K562 (cell line): Measurements from ENCODE around the gene HMGCLL1.

Experiments used
- CEBPB ChIP-seq: fragments of 450-650 bp; IDR thresholded peaks from 2 replicates; pipeline ENCODE4 v1.6.1; 2016; ENCODE audit warnings: missing genetic modification characterization, missing compliant biosample characterization
- ETV6 ChIP-seq, 3 experiments: fragments of 150-350 bp in 1 of 3; sonication (generic) in 1 of 3; formaldehyde crosslinking in 1 of 3; IDR thresholded peaks; 2 replicates each; pipeline versions ENCODE4 v1.6.1 to v1.8.0; 2014 to 2022; ENCODE audit warnings: borderline replicate concordance in 2 of 3, low read depth in 2 of 3, antibody characterized with exemption in 1 of 3, low read length in 1 of 3, mild to moderate bottlenecking in 1 of 3, missing genetic modification reagents in 1 of 3
- FOXJ2 ChIP-seq: fragments of 200-800 bp; sonication (Bioruptor generic); IDR thresholded peaks from 2 replicates; pipeline ENCODE4 v1.6.1; 2016; ENCODE audit warnings: missing genetic modification characterization, missing compliant biosample characterization
- U2AF1 ChIP-seq: fragments of 200-400 bp; formaldehyde crosslinking; optimal IDR thresholded peaks from 2 replicates; pipeline ENCODE3; 2017; ENCODE audit warnings: mild to moderate bottlenecking, low read depth, low read length, moderate library complexity
- ZNF263 ChIP-seq: sonication (generic); formaldehyde crosslinking; IDR thresholded peaks from 2 replicates; pipeline ENCODE4 v1.8.0; 2022; ENCODE audit warnings: mild to moderate bottlenecking, missing genetic modification reagents, borderline replicate concordance
- TF ChIP-seq, protein P1 (sequence below), 3 experiments: IDR thresholded peaks in 2 of 3; conservative IDR thresholded peaks in 1 of 3; 2 replicates each; pipeline ENCODE4 v1.5.1; 2011 to 2012; ENCODE audit warnings: low read length in 3 of 3, mild to moderate bottlenecking in 3 of 3, control low read depth in 2 of 3, improper control_type of control experiment in 1 of 3, inconsistent platforms in 1 of 3, low read depth in 1 of 3, mixed read lengths in 1 of 3, moderate library complexity in 1 of 3; ENCODE audit not compliant: insufficient read depth in 2 of 3
- TF ChIP-seq, protein P2 (sequence below): sonication (generic); formaldehyde crosslinking; IDR thresholded peaks from 2 replicates; pipeline ENCODE4 v1.8.1; 2023; ENCODE audit warnings: mild to moderate bottlenecking, missing genetic modification reagents, moderate library complexity
- TF ChIP-seq, protein P3 (sequence below), 2 experiments: fragments of 200-800 bp in 1 of 2; sonication (Bioruptor generic) in 1 of 2; sonication (generic) in 1 of 2; formaldehyde crosslinking in 1 of 2; IDR thresholded peaks in 1 of 2; conservative IDR thresholded peaks in 1 of 2; 2 replicates each; pipeline versions ENCODE4 v1.5.0 to v1.6.1; 2016 to 2020; ENCODE audit warnings: missing compliant biosample characterization in 1 of 2, missing genetic modification characterization in 1 of 2, missing genetic modification reagents in 1 of 2

DNA sequence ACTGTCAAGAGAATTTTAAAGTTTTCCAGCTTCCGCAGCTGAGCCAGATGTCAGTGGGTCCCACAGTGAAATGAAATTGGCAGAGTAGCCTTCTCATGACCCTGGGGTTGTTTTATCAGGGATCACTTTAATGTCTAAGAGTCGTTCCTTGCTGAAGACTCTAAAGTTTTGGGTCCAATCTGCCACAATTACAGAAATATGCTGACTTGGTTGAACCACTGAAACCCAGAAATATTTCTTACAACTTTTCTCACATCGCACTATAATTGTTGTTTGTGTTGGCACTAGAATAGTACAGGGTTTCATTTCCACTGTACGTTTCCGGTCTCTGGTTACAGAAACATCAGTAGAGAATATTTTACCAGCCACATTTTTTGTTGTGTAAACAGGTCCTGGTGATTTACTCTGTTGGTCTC, 109.0 kb downstream of the HMGCLL1 start:
- TF ChIP-seq, protein P1, sequence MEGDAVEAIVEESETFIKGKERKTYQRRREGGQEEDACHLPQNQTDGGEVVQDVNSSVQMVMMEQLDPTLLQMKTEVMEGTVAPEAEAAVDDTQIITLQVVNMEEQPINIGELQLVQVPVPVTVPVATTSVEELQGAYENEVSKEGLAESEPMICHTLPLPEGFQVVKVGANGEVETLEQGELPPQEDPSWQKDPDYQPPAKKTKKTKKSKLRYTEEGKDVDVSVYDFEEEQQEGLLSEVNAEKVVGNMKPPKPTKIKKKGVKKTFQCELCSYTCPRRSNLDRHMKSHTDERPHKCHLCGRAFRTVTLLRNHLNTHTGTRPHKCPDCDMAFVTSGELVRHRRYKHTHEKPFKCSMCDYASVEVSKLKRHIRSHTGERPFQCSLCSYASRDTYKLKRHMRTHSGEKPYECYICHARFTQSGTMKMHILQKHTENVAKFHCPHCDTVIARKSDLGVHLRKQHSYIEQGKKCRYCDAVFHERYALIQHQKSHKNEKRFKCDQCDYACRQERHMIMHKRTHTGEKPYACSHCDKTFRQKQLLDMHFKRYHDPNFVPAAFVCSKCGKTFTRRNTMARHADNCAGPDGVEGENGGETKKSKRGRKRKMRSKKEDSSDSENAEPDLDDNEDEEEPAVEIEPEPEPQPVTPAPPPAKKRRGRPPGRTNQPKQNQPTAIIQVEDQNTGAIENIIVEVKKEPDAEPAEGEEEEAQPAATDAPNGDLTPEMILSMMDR (IDR thresholded peaks at IDR 0.05 in 2 of 3, conservative IDR thresholded peaks at IDR 0.05 in 1 of 3; ENCODE audit: insufficient read depth in 2 of 3, low read depth in 1 of 3, low read length in 3 of 3): no peak
- TF ChIP-seq FOXJ2 (tag): no peak
- TF ChIP-seq U2AF1: no peak
- no peak for TF ChIP-seq CEBPB (tag)
- TF ChIP-seq, protein P2, sequence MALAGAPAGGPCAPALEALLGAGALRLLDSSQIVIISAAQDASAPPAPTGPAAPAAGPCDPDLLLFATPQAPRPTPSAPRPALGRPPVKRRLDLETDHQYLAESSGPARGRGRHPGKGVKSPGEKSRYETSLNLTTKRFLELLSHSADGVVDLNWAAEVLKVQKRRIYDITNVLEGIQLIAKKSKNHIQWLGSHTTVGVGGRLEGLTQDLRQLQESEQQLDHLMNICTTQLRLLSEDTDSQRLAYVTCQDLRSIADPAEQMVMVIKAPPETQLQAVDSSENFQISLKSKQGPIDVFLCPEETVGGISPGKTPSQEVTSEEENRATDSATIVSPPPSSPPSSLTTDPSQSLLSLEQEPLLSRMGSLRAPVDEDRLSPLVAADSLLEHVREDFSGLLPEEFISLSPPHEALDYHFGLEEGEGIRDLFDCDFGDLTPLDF: no peak
- no peak for TF ChIP-seq ZNF263 (CRISPR knock-in tag)
- no peak for TF ChIP-seq ETV6 (IDR thresholded peaks at IDR 0.05; ENCODE audit: borderline replicate concordance in 1 of 2, low read depth in 2 of 2, low read length in 1 of 2)
- no peak for TF ChIP-seq ETV6 (CRISPR knock-in tag; IDR thresholded peaks at IDR 0.05; ENCODE audit: borderline replicate concordance)
- TF ChIP-seq, protein P3, sequence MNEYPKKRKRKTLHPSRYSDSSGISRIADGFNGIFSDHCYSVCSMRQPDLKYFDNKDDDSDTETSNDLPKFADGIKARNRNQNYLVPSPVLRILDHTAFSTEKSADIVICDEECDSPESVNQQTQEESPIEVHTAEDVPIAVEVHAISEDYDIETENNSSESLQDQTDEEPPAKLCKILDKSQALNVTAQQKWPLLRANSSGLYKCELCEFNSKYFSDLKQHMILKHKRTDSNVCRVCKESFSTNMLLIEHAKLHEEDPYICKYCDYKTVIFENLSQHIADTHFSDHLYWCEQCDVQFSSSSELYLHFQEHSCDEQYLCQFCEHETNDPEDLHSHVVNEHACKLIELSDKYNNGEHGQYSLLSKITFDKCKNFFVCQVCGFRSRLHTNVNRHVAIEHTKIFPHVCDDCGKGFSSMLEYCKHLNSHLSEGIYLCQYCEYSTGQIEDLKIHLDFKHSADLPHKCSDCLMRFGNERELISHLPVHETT (CRISPR knock-in tag; conservative IDR thresholded peaks at IDR 0.05 in 1 of 2, IDR thresholded peaks at IDR 0.05 in 1 of 2): no peak
